Measurements from ENCODE around the gene AP5B1. TPM values are rescaled to one million over a fixed set of nuclear protein-coding genes. Genes with fewer than 3 reads are reported as not detected.
A peak's percentile ranks its signal among the peaks of the same experiment; 100 is the strongest.

Gene AP5B1
- total RNA-seq, 1 donor from 2014 or later: 21.0 TPM

DNA sequence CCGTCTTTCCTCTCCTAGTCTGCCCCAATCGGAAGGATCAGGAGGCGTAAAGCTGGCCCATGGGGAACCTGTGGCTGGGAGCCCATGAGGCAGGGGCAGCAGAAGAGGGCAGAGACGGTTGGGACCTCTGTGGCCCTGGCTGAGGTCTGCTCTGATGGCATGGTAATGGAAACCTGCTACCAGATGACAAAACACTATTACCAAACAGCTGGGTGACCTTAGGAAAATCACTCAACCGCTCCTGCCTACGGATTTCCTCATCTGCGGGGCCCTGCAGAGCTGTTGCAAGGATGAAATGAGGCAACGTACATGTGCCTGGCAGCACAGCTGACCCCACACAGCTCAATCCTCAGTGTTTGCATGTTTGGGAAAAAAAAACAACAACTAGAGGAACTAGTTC, 4.6 kb downstream of the AP5B1 start:
- peaks cover 9% of the 10 kb centered on the region for H3K36me3 Mint-ChIP-seq (ENCODE audit: unreplicated experiment)
- H3K27me3 Mint-ChIP-seq (ENCODE audit: unreplicated experiment): no peaks in the 10 kb centered on the region
- TF ChIP-seq CTCF (IDR thresholded peaks at IDR 0.05): no peak
- peaks cover 11% of the 10 kb centered on the region for H3K4me1 Mint-ChIP-seq (ENCODE audit: unreplicated experiment)
- no peak overlapping the region for H3K4me3 Mint-ChIP-seq (ENCODE audit: unreplicated experiment)
- no peaks in the 10 kb centered on the region for H3K9me3 Mint-ChIP-seq (ENCODE audit: unreplicated experiment)
- peak; percentile 70 for DNase-seq (ENCODE audit: extremely low spot score, unreplicated experiment)
- H3K27ac Mint-ChIP-seq (ENCODE audit: unreplicated experiment): no peak overlapping the region

DNA sequence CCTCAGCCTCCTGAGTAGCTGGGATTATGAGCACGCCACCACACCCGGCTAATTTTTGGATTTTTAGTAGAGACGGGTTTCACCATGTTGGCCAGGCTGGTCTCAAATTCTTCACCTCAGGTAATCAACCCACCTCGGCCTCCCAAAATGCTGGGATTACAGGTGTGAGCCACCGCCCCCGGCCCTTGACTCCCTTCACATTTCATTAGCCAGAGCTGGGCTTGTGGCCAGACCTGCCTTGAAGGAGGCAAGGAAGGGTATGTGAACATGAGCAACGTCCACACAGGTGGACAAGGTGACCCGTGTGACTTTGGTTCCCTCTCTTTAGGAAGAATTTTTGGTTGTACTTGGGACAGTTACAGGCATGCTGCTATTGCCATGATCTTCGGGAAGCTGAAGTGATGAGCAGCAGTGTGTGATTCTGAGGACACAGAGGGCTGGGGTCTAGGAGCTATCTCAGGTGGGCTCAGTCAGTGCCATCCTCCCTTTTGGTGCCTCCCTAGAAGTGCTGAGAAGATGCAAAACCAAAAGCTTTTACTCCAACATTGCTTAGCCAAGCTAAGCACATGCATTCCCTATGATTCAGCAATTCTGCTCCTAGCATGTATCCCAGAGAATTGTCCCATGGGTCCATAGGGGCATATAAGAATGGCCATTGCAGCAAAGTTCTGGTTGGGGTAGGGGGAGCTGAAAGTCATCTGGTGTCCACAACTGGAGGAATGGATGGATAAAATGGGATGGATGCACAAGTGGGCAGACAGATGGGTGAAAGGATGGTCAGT, 6.1 kb downstream of the AP5B1 start:
- no peaks in the 10 kb centered on the region for H3K9me3 Mint-ChIP-seq (ENCODE audit: unreplicated experiment)
- H3K4me1 Mint-ChIP-seq (ENCODE audit: unreplicated experiment): peaks cover 12% of the 10 kb centered on the region
- no peak overlapping the region for H3K4me3 Mint-ChIP-seq (ENCODE audit: unreplicated experiment)
- H3K27ac Mint-ChIP-seq (ENCODE audit: unreplicated experiment): peak overlapping the region; percentile 4
- no peaks in the 10 kb centered on the region for H3K27me3 Mint-ChIP-seq (ENCODE audit: unreplicated experiment)
- no peak for TF ChIP-seq CTCF (IDR thresholded peaks at IDR 0.05)
- DNase-seq (ENCODE audit: extremely low spot score, unreplicated experiment): peak; percentile 60
- H3K36me3 Mint-ChIP-seq (ENCODE audit: unreplicated experiment): peaks cover 9% of the 10 kb centered on the region

- Mint-ChIP-seq H3K36me3 (ENCODE audit: unreplicated experiment) (peaks cover 12% of the 10 kb centered on the region), H3K9me3 (ENCODE audit: unreplicated experiment) (no peaks in the 10 kb centered on the region), H3K4me1 (ENCODE audit: unreplicated experiment) (peaks cover 7% of the 10 kb centered on the region), H3K4me3 (ENCODE audit: unreplicated experiment) (no peak overlapping the region), H3K27me3 (ENCODE audit: unreplicated experiment) (no peaks in the 10 kb centered on the region), H3K27ac (ENCODE audit: unreplicated experiment) (no peak overlapping the region)
- no peak for TF ChIP-seq CTCF (IDR thresholded peaks at IDR 0.05)
- DNase-seq (ENCODE audit: extremely low spot score, unreplicated experiment): peak; percentile 23
These were observed 6.9 kb downstream of the AP5B1 start for GRCh38 chr11:65773784-65774411.

GRCh38 chr11:65771589-65772112, 9.1 kb downstream of the AP5B1 start:
- no peaks in the 10 kb centered on the region for H3K9me3 Mint-ChIP-seq (ENCODE audit: unreplicated experiment)

More at GRCh38 chr11:65771589-65772112, 9.1 kb downstream of the AP5B1 start:
- Mint-ChIP-seq H3K27ac (ENCODE audit: unreplicated experiment) (no peak overlapping the region), H3K27me3 (ENCODE audit: unreplicated experiment) (no peaks in the 10 kb centered on the region), H3K36me3 (ENCODE audit: unreplicated experiment) (peaks cover 7% of the 10 kb centered on the region), H3K4me3 (ENCODE audit: unreplicated experiment) (no peak overlapping the region), H3K4me1 (ENCODE audit: unreplicated experiment) (peaks cover 4% of the 10 kb centered on the region)
- peak; percentile 8 for DNase-seq (ENCODE audit: extremely low spot score, unreplicated experiment)
- no peak for TF ChIP-seq CTCF (IDR thresholded peaks at IDR 0.05)
